DND-41 (cell line): ENCODE measurements around the gene RIPOR3.

Experiments used
- CTCF ChIP-seq: IDR thresholded peaks from 2 replicates; pipeline ENCODE4 v1.5.1; 2012; ENCODE audit warnings: borderline replicate concordance, low read length, moderate library complexity, mild to moderate bottlenecking; ENCODE audit not compliant: poor library complexity, severe bottlenecking; ENCODE audit errors: extremely low read depth
- EZH2 ChIP-seq: IDR thresholded peaks from 3 replicates; pipeline ENCODE4 v1.6.1; 2012; ENCODE audit warnings: borderline replicate concordance, low read depth, mild to moderate bottlenecking, moderate library complexity, low read length, inconsistent platforms; ENCODE audit not compliant: severe bottlenecking

- no peak for TF ChIP-seq EZH2
- TF ChIP-seq CTCF: no peak
Measured at GRCh38 chr20:50675671-50676376, 15.5 kb downstream of the RIPOR3 start.
